ENCODE measurements around the gene ERC2.

ERC2 gene

DNA sequence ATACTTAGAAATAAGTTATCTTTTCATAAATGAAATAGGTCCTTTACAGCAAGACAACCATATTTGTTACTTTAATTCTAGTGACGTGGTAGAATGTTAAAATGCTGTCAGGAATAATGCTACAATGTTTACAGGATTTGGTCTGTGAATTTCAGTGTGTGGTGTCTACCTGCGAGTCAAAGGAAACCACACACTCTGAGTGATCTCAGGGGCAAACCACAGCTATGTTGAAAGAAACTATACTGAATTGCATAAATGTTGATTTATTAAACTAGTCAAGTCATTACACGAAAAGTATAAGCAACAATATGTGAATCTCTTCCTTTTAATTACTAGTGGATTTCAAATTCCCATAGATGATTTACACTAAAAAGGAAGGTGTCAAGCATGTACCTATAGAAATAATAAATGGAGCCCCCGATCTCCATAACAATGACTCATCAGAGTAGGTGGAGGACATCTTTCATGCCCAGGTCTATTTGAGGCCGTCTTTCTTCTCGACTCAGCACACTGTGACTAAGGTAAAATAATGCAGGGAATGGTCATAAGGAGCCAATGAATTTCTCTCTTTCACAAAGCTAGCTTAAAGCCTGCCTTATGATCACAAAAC is 463.0 kb downstream of the ERC2 start:
- Histone ChIP-seq H3K9me3 (ENCODE audit: control insufficient read depth in 2 of 2, low read length in 2 of 2) (no peaks in the 10 kb centered on the region), H3K9ac (ENCODE audit: low read depth in 1 of 2, low read length in 2 of 2) (no peak overlapping the region), H3K4me3 (ENCODE audit: low read length in 2 of 2) (no peak overlapping the region), H3K4me1 (ENCODE audit: control insufficient read depth in 2 of 2, insufficient read depth in 2 of 2, low read length in 2 of 2) (no peaks in the 10 kb centered on the region), H3K36me3 (ENCODE audit: control insufficient read depth in 2 of 2, insufficient read depth in 2 of 2, low read length in 2 of 2) (no peaks in the 10 kb centered on the region), H3K27me3 (ENCODE audit: control insufficient read depth in 2 of 2, insufficient read depth in 2 of 2, low read length in 2 of 2) (no peaks in the 10 kb centered on the region), H3K27ac (ENCODE audit: low read depth in 2 of 2, low read length in 2 of 2) (no peak overlapping the region)

GRCh38 chr3:56003129-56003528 is 465.1 kb downstream of the ERC2 start:
- no peaks in the 10 kb centered on the region for H3K4me1 ChIP-seq (ENCODE audit: control insufficient read depth in 2 of 2, insufficient read depth in 2 of 2, low read length in 2 of 2)
- H3K27ac ChIP-seq (ENCODE audit: low read depth in 2 of 2, low read length in 2 of 2): no peak overlapping the region
- no peak overlapping the region for H3K9ac ChIP-seq (ENCODE audit: low read depth in 1 of 2, low read length in 2 of 2)
- no peak overlapping the region for H3K4me3 ChIP-seq (ENCODE audit: low read length in 2 of 2)
- H3K27me3 ChIP-seq (ENCODE audit: control insufficient read depth in 2 of 2, insufficient read depth in 2 of 2, low read length in 2 of 2): no peaks in the 10 kb centered on the region
- no peaks in the 10 kb centered on the region for H3K36me3 ChIP-seq (ENCODE audit: control insufficient read depth in 2 of 2, insufficient read depth in 2 of 2, low read length in 2 of 2)
- H3K9me3 ChIP-seq (ENCODE audit: control insufficient read depth in 2 of 2, low read length in 2 of 2): no peaks in the 10 kb centered on the region

DNA sequence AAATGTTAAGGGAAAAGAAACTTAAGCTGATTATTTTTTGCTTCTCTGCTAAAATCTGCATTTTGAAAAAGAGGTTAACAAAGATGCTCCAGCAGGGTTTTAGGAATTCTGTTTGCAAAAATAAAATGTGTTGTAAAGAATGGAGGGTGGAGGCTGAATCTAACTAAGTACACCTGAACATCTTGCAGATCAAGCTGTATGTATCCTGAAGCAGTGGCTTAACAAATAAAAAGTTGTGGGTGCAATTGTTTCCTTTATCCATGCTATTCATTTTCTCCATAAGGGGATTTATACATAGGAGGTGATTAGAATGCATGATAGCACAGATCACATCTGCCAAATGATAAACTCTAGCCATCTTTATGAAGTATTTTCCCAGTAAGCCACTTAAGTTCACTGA is 466.3 kb downstream of the ERC2 start:
- Histone ChIP-seq H3K27me3 (ENCODE audit: control insufficient read depth in 2 of 2, insufficient read depth in 2 of 2, low read length in 2 of 2) (no peaks in the 10 kb centered on the region), H3K9me3 (ENCODE audit: control insufficient read depth in 2 of 2, low read length in 2 of 2) (no peaks in the 10 kb centered on the region), H3K4me1 (ENCODE audit: control insufficient read depth in 2 of 2, insufficient read depth in 2 of 2, low read length in 2 of 2) (no peaks in the 10 kb centered on the region), H3K36me3 (ENCODE audit: control insufficient read depth in 2 of 2, insufficient read depth in 2 of 2, low read length in 2 of 2) (no peaks in the 10 kb centered on the region), H3K27ac (ENCODE audit: low read depth in 2 of 2, low read length in 2 of 2) (no peak overlapping the region), H3K4me3 (ENCODE audit: low read length in 2 of 2) (no peak overlapping the region), H3K9ac (ENCODE audit: low read depth in 1 of 2, low read length in 2 of 2) (no peak overlapping the region)

DNA sequence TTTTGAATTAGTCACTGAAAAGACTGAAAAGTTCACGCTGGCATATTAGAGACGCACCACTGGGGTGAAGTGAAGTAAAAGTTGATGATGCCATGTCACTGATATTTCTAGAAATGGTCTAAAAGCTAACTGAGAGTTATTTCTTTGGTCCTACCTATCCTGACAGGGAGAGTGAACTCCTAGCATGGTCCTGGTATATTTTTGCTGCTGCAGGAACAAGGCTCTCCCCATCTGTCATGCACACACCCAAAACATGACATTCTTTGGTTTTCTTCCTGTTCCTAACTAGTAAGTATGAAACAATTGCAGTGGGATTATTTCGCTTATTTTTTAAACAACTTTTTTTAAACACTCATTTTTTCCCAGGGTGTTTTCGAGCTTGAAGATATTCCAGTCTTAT is 466.7 kb downstream of the ERC2 start:
- Histone ChIP-seq H3K4me1 (ENCODE audit: control insufficient read depth in 2 of 2, insufficient read depth in 2 of 2, low read length in 2 of 2) (no peaks in the 10 kb centered on the region), H3K36me3 (ENCODE audit: control insufficient read depth in 2 of 2, insufficient read depth in 2 of 2, low read length in 2 of 2) (no peaks in the 10 kb centered on the region), H3K27me3 (ENCODE audit: control insufficient read depth in 2 of 2, insufficient read depth in 2 of 2, low read length in 2 of 2) (no peaks in the 10 kb centered on the region), H3K9me3 (ENCODE audit: control insufficient read depth in 2 of 2, low read length in 2 of 2) (no peaks in the 10 kb centered on the region), H3K4me3 (ENCODE audit: low read length in 2 of 2) (no peak overlapping the region), H3K27ac (ENCODE audit: low read depth in 2 of 2, low read length in 2 of 2) (no peak overlapping the region), H3K9ac (ENCODE audit: low read depth in 1 of 2, low read length in 2 of 2) (no peak overlapping the region)

- no peaks in the 10 kb centered on the region for H3K4me1 ChIP-seq (ENCODE audit: control insufficient read depth in 2 of 2, insufficient read depth in 2 of 2, low read length in 2 of 2)
Observed at GRCh38 chr3:55989366-55989765, 478.9 kb downstream of the ERC2 start.

DNA sequence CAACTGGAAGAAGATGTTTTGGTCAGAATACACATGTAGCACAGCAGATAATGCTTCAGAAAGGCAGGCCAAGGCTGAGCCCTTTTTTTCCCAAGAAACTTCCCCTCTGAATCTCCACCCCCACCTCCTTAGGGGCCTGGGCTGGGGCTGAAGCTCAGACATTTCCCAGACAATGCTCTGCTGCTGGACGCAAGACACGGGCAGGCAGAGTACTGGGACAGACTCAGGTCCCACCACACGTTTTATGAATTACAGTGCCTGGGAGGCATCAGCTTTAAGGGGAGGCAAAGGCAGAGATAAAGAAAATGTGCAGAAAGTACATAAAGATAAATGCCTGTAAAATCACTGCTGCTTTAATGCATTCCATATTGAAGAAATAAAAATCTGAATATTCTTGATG is 479.4 kb downstream of the ERC2 start:
- Histone ChIP-seq H3K27me3 (ENCODE audit: control insufficient read depth in 2 of 2, insufficient read depth in 2 of 2, low read length in 2 of 2) (no peaks in the 10 kb centered on the region), H3K36me3 (ENCODE audit: control insufficient read depth in 2 of 2, insufficient read depth in 2 of 2, low read length in 2 of 2) (no peaks in the 10 kb centered on the region), H3K27ac (ENCODE audit: low read depth in 2 of 2, low read length in 2 of 2) (no peak overlapping the region), H3K9me3 (ENCODE audit: control insufficient read depth in 2 of 2, low read length in 2 of 2) (no peaks in the 10 kb centered on the region), H3K4me1 (ENCODE audit: control insufficient read depth in 2 of 2, insufficient read depth in 2 of 2, low read length in 2 of 2) (no peaks in the 10 kb centered on the region), H3K4me3 (ENCODE audit: low read length in 2 of 2) (no peak overlapping the region), H3K9ac (ENCODE audit: low read depth in 1 of 2, low read length in 2 of 2) (no peak overlapping the region)

More at GRCh38 chr3:55989366-55989765, 478.9 kb downstream of the ERC2 start:
- H3K36me3 ChIP-seq (ENCODE audit: control insufficient read depth in 2 of 2, insufficient read depth in 2 of 2, low read length in 2 of 2): no peaks in the 10 kb centered on the region
- H3K9ac ChIP-seq (ENCODE audit: low read depth in 1 of 2, low read length in 2 of 2): no peak overlapping the region
- no peaks in the 10 kb centered on the region for H3K9me3 ChIP-seq (ENCODE audit: control insufficient read depth in 2 of 2, low read length in 2 of 2)
- H3K27me3 ChIP-seq (ENCODE audit: control insufficient read depth in 2 of 2, insufficient read depth in 2 of 2, low read length in 2 of 2): no peaks in the 10 kb centered on the region
- no peak overlapping the region for H3K4me3 ChIP-seq (ENCODE audit: low read length in 2 of 2)
- no peak overlapping the region for H3K27ac ChIP-seq (ENCODE audit: low read depth in 2 of 2, low read length in 2 of 2)

DNA sequence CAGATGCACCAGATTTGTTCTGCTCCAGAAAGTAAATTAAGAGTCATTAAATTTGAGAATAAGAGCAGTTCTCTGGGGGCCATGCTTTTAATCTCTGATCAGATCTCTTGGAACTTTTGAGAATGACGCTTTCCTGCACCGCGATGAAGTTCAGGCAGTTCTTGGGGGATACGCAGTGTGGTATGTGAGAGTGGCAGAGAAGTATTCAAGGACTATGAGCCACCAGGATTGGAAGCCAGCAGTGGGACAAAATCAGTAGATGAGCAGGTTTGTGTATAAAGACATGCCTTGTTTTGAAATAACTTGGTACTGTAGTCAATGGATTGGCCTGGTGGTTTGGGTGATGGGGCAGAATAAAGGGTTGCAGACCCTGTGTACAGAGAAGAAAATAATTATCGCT is 483.6 kb downstream of the ERC2 start:
- Histone ChIP-seq H3K27me3 (ENCODE audit: control insufficient read depth in 2 of 2, insufficient read depth in 2 of 2, low read length in 2 of 2) (no peaks in the 10 kb centered on the region), H3K9me3 (ENCODE audit: control insufficient read depth in 2 of 2, low read length in 2 of 2) (no peaks in the 10 kb centered on the region), H3K4me1 (ENCODE audit: control insufficient read depth in 2 of 2, insufficient read depth in 2 of 2, low read length in 2 of 2) (no peaks in the 10 kb centered on the region), H3K9ac (ENCODE audit: low read depth in 1 of 2, low read length in 2 of 2) (no peak overlapping the region), H3K27ac (ENCODE audit: low read depth in 2 of 2, low read length in 2 of 2) (no peak overlapping the region), H3K4me3 (ENCODE audit: low read length in 2 of 2) (no peak overlapping the region), H3K36me3 (ENCODE audit: control insufficient read depth in 2 of 2, insufficient read depth in 2 of 2, low read length in 2 of 2) (no peaks in the 10 kb centered on the region)

- H3K9me3 ChIP-seq (ENCODE audit: control insufficient read depth in 2 of 2, low read length in 2 of 2): no peaks in the 10 kb centered on the region
- H3K9ac ChIP-seq (ENCODE audit: low read depth in 1 of 2, low read length in 2 of 2): no peak overlapping the region
- H3K36me3 ChIP-seq (ENCODE audit: control insufficient read depth in 2 of 2, insufficient read depth in 2 of 2, low read length in 2 of 2): no peaks in the 10 kb centered on the region
- no peak overlapping the region for H3K4me3 ChIP-seq (ENCODE audit: low read length in 2 of 2)
- no peaks in the 10 kb centered on the region for H3K4me1 ChIP-seq (ENCODE audit: control insufficient read depth in 2 of 2, insufficient read depth in 2 of 2, low read length in 2 of 2)
- H3K27me3 ChIP-seq (ENCODE audit: control insufficient read depth in 2 of 2, insufficient read depth in 2 of 2, low read length in 2 of 2): no peaks in the 10 kb centered on the region
- H3K27ac ChIP-seq (ENCODE audit: low read depth in 2 of 2, low read length in 2 of 2): no peak overlapping the region
Observed at GRCh38 chr3:55978953-55979352, 489.3 kb downstream of the ERC2 start.

DNA sequence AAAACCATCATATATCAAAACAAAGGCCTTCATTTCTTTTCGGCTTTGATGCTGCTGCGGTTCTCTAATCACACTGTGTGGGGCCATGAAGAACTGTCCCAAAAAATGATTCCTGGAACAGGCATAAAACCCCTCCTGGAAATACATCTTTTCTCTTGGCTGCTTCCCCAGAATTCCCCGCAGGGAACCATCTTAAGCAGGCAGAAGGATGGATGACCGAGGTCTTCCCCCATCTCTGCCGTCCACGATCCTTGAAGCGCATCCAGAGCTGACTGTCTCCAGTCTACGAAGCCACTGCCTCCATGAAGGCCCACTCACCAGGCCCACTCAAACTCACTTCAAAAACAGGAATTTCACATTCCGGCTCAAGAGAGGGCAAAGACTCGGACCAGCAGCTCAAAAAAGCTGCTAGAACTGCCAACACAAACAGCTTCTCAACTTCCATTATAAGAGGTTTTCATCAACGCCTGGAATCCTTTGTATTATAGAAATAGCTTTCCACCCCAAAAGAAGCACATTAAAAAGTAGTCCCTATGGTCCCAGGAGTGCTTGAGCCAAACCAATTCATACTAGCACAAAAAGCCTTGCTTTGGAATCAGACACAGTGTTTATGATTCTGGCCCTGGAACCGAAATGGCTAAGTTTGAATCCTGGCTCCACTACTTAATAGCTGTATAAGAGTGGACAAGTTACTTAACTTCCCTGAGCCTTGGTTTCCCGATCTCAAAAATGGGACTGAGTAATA is 493.7 kb downstream of the ERC2 start:
- no peak overlapping the region for H3K4me3 ChIP-seq (ENCODE audit: low read length in 2 of 2)
- no peaks in the 10 kb centered on the region for H3K27me3 ChIP-seq (ENCODE audit: control insufficient read depth in 2 of 2, insufficient read depth in 2 of 2, low read length in 2 of 2)
- no peaks in the 10 kb centered on the region for H3K9me3 ChIP-seq (ENCODE audit: control insufficient read depth in 2 of 2, low read length in 2 of 2)
- H3K4me1 ChIP-seq (ENCODE audit: control insufficient read depth in 2 of 2, insufficient read depth in 2 of 2, low read length in 2 of 2): no peaks in the 10 kb centered on the region
- H3K9ac ChIP-seq (ENCODE audit: low read depth in 1 of 2, low read length in 2 of 2): no peak overlapping the region
- H3K27ac ChIP-seq (ENCODE audit: low read depth in 2 of 2, low read length in 2 of 2): no peak overlapping the region
- no peaks in the 10 kb centered on the region for H3K36me3 ChIP-seq (ENCODE audit: control insufficient read depth in 2 of 2, insufficient read depth in 2 of 2, low read length in 2 of 2)

- Histone ChIP-seq H3K4me3 (ENCODE audit: low read length in 2 of 2) (no peak overlapping the region), H3K9me3 (ENCODE audit: control insufficient read depth in 2 of 2, low read length in 2 of 2) (no peaks in the 10 kb centered on the region), H3K27ac (ENCODE audit: low read depth in 2 of 2, low read length in 2 of 2) (no peak overlapping the region), H3K27me3 (ENCODE audit: control insufficient read depth in 2 of 2, insufficient read depth in 2 of 2, low read length in 2 of 2) (no peaks in the 10 kb centered on the region), H3K4me1 (ENCODE audit: control insufficient read depth in 2 of 2, insufficient read depth in 2 of 2, low read length in 2 of 2) (no peaks in the 10 kb centered on the region), H3K36me3 (ENCODE audit: control insufficient read depth in 2 of 2, insufficient read depth in 2 of 2, low read length in 2 of 2) (no peaks in the 10 kb centered on the region), H3K9ac (ENCODE audit: low read depth in 1 of 2, low read length in 2 of 2) (no peak overlapping the region)
Observed at GRCh38 chr3:55969634-55970033, 498.6 kb downstream of the ERC2 start.
